Esophagus squamous epithelium (tissue), 4 donors: Measurements from ENCODE around the gene ITGA8.

Experiments
- CTCF ChIP-seq, 6 experiments: fragments of 450-650 bp in 4 of 6; fragments of 200-600 bp in 2 of 6; sonication (generic) in 2 of 6; IDR thresholded peaks; one replicate each; pipeline ENCODE4 v1.5.1; 2016 to 2019; ENCODE audit warnings: antibody characterized with exemption in 6 of 6, mild to moderate bottlenecking in 4 of 6, moderate library complexity in 4 of 6
- POLR2A ChIP-seq, 4 donors: fragments of 450-650 bp; IDR thresholded peaks; one replicate each; pipeline ENCODE4 v1.6.1; 2017; ENCODE audit warnings: antibody characterized with exemption in 4 of 4, mild to moderate bottlenecking in 4 of 4, moderate library complexity in 3 of 4

GRCh38 chr10:15606377-15606776, 113.3 kb downstream of the ITGA8 start:
- no peak for TF ChIP-seq POLR2A (IDR thresholded peaks at IDR 0.05)
- no peak for TF ChIP-seq CTCF (IDR thresholded peaks at IDR 0.05)
